SIG-M5 treated with dmso at 0.1 percent for 504 hours (cell line): Measurements from ENCODE around the gene KLK10.
A peak's percentile ranks its signal among the peaks of the same experiment; 100 is the strongest.
"Not testable (repeated sequence)": the region's sequence is repeated elsewhere in the genome, so short reads cannot be mapped to it uniquely, and the experiment has no call there.

Experiments
- DNase-seq: peaks from one replicate; lab custom pipeline; 2025; ENCODE audit not compliant: unreplicated experiment; lab: John Stamatoyannopoulos, UW

The KLK10 gene

DNA sequence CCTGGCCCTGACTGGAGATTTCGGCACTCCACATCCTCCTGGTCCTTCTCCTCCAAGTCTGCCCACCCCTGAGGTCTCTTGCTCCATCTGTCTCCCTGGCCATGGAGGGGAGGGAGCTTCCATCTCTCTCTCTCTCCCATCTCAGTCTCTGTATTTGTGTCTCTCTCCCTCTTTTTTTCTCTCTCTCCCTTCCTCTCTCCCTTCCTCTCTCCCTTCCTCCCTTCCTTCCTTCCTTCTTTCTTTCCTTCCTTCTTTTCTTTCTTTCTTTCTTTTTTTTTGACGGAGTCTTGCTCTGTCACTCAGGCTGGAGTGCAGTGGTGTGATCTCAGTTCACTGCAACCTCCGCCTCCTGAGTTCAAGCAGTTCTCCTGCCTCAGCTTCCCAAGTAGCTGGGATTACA, 49.7 kb downstream of the KLK10 start:
- not testable (repeated sequence) for DNase-seq

DNA sequence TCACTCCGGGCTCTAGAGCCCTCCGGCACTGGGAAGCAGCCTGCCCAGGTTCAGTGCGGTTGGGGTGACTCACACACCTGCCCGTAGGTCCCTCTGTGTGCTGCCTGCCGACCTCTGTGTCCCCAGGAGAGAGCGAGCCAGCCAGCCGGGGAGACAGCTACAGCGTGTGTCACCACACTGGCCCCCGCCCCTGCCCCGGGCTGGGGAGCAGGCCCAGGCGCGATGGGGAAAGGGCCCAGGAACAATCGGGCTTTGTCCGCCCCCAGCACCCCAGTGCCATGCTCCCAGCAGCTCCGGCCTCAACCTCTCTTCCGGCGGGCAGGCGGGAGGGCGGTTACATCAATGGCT, 50.1 kb downstream of the KLK10 start, which contains the start of gene KLK6:
Gene KLK6, minus strand, starts transcription at position 179 of the 348 bp plus-strand sequence. CDS start 1,487 bp downstream, outside the sequence.
- peak; percentile 5 for DNase-seq

DNA sequence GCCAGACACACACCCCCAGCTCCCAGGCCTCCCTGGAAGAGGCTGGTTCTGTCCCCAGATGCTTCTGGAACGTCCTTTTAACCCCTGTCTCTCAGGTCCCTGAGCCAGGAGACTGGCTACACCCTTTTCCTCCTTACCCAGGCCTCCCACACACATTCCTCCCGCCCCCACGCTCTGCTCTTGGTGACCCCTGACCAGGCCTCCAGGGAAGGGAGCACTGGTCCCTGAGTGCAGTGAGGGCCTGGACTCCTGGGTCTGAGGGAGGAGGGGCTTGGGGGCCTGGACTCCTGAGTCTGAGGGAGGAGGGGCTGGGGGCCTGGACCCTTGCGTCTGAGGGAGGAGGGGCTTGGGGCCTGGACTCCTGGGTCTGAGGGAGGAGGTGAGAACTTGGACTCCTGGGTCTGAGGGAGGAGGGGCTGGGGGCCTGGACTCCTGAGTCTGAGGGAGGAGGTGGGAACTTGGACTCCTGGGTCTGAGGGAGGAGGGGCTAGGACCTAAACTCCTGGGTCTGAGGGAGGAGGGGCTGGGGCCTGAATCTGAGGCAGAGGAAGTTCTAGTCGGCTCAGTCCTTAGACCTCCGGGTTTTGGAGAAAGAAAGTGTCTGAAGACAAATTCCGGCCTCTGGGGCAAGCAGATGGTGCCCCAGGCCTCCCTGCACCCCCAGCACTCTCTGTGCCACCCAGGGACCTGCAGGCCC, 50.6 kb downstream of the KLK10 start:
- DNase-seq: no peak

DNA sequence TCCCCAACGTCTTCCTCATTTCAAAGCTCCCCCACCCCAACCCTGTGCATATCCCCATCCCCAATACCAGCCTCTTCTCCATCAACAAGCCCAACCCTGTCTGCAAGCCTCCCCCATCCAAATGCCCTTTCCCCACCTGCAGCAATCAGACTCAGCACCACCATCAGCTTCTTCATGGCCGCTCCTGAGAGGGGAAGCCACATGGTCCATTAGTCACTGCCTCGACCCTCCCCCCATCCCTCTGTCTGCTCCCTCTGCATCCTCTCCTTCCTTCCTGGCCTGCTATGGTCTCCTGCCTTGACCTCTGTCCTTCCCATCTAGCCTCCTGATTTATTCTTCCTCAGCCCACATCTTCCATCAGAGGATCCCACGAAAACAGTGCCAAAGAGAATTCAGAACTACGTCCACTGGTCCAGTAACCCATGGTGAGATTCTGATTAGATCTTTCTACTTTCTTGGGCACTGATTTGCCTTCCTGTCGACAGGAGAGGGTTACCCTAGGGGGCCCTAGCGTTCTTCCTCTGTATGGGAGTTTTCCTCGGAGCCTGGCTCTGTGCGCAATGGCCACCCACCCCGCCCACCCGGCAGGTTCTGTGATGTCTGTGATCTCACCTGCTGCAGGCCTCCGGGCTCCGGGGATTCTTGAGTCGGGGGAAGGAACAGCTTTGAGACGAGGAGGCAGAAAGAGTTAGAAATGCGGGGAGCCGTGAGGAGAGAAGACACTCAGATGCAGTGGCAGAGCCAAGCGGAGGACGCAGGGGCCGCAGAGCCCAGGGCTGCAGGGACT, 51.4 kb downstream of the KLK10 start:
- DNase-seq: no peak

DNA sequence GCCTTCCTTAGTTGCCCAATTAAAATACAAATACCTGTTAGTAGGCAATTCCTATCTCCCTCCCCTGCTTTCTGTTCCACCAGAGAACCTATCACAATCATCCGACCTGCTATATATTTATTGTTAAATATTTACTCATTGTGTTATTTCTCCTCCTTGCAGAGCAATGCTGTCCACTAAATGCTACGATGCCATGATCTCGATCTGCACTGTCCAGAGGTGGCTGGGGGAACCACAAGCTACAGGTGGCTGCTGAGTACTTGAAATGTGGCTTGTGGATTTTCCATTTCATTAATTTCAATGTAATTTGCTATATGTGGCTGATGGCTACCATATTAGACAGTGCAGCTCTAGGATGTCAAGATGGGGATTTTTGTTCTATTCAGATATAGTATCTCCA, 55.2 kb downstream of the KLK10 start:
- DNase-seq: no peak

DNA sequence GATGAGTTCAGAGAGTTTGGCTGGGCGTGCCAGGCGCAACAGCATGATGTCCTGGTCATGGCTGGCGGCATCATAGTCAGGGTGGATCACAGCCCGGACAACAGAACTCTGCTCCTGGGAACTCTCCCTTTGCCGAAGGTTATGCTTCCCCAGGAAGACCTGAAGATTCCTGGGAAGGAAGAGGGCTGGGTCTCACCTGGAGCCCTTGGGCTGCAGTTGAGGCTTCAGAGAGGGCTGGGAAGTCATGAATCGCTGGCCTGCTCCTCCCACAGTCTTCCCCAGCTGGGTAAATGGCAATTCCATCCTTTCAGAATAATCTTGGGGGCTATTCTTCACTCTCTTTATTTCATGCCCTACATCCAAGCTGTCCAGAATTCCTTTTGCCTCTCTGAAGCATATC, 56.1 kb downstream of the KLK10 start:
- no peak for DNase-seq
